Neural crest cell (in vitro differentiated cells): ENCODE measurements around the gene MPZL1. TPM values are rescaled to one million over a fixed set of nuclear protein-coding genes. Genes with fewer than 3 reads are reported as not detected.
A peak's percentile ranks its signal among the peaks of the same experiment; 100 is the strongest.

ENCODE experiments used
- DNase-seq: peaks from one replicate; pipeline ENCODE4 v3.0.0; 2021; ENCODE audit warnings: low read depth, mixed read lengths, low spot score
- H3K27ac Mint-ChIP-seq: one replicate; pipeline ENCODE4 v1.8.0; 2021; ENCODE audit warnings: mild to moderate bottlenecking, mixed read lengths; ENCODE audit not compliant: unreplicated experiment
- H3K27me3 Mint-ChIP-seq: 2 replicates; pipeline ENCODE4 v1.8.0; 2021; ENCODE audit warnings: low read depth, mild to moderate bottlenecking, mixed read lengths
- H3K36me3 Mint-ChIP-seq: 2 replicates; pipeline ENCODE4 v1.8.0; 2021; ENCODE audit warnings: low read depth, mild to moderate bottlenecking, mixed read lengths
- H3K4me1 Mint-ChIP-seq: 2 replicates; pipeline ENCODE4 v1.8.0; 2021; ENCODE audit warnings: mixed read lengths
- H3K4me3 Mint-ChIP-seq: one replicate; pipeline ENCODE4 v1.8.0; 2021; ENCODE audit warnings: mild to moderate bottlenecking, mixed read lengths
- H3K9me3 Mint-ChIP-seq: 2 replicates; pipeline ENCODE4 v1.8.0; 2021; ENCODE audit warnings: mixed read lengths
- CTCF ChIP-seq: fragments of 200-600 bp; sonication (generic); conservative IDR thresholded peaks from 2 replicates; pipeline ENCODE4 v1.5.0; 2021; ENCODE audit warnings: antibody characterized with exemption, mild to moderate bottlenecking
- long read RNA-seq: library from polyadenylated mRNA; unstranded; transcript quantifications from one replicate; pipeline ENCODE4 v2.0.0, GENCODE V29; 2020
- total RNA-seq: library from RNA; stranded (reverse); gene quantifications from 2 replicates; pipeline ENCODE4 v1.2.1, GENCODE V29; 2021

The MPZL1 gene
- total RNA-seq: 113 and 114 TPM in 2 replicates
- long read RNA-seq, full-length matches to known transcripts: 4 of 41 reads
- long read RNA-seq, partial matches to known transcripts: 36 of 41 reads
- long read RNA-seq, other reads (novel, unspliced or antisense): 1 of 41 reads

- TF ChIP-seq CTCF: no peak
- H3K4me1 Mint-ChIP-seq: peaks cover 54% of the 10 kb centered on the region
- peak within 1 kb of the TSS; percentile 59 for H3K27ac Mint-ChIP-seq
- peak; percentile 99 for DNase-seq
- peaks cover 4% of the 10 kb centered on the region for H3K27me3 Mint-ChIP-seq
- no peaks in the 10 kb centered on the region for H3K9me3 Mint-ChIP-seq
- peak within 1 kb of the TSS; percentile 89 for H3K4me3 Mint-ChIP-seq
- H3K36me3 Mint-ChIP-seq: peaks cover 7% of the 10 kb centered on the region
Measured at GRCh38 chr1:167721617-167722151, at the start of gene MPZL1. Gene MPZL1 (plus strand): TSS chr1:167721982. CDS start chr1:167722152, 170 bp downstream.

GRCh38 chr1:167672831-167673230, 49.0 kb upstream of the MPZL1 start:
- Mint-ChIP-seq H3K36me3 (no peaks in the 10 kb centered on the region), H3K9me3 (no peaks in the 10 kb centered on the region), H3K4me1 (peaks cover 22% of the 10 kb centered on the region), H3K4me3 (no peak overlapping the region), H3K27ac (no peak overlapping the region), H3K27me3 (no peaks in the 10 kb centered on the region)
- TF ChIP-seq CTCF: no peak
- DNase-seq: no peak

GRCh38 chr1:167673265-167673664, 48.5 kb upstream of the MPZL1 start:
- Mint-ChIP-seq H3K36me3 (no peaks in the 10 kb centered on the region), H3K27ac (no peak overlapping the region), H3K4me3 (no peak overlapping the region), H3K27me3 (no peaks in the 10 kb centered on the region), H3K9me3 (no peaks in the 10 kb centered on the region), H3K4me1 (peaks cover 22% of the 10 kb centered on the region)
- no peak for DNase-seq
- TF ChIP-seq CTCF: no peak

GRCh38 chr1:167674156-167674555, 47.6 kb upstream of the MPZL1 start:
- TF ChIP-seq CTCF: no peak
- no peak for DNase-seq
- Mint-ChIP-seq H3K36me3 (no peaks in the 10 kb centered on the region), H3K9me3 (no peaks in the 10 kb centered on the region), H3K4me3 (no peak overlapping the region), H3K27me3 (no peaks in the 10 kb centered on the region), H3K27ac (no peak overlapping the region), H3K4me1 (peaks cover 17% of the 10 kb centered on the region)

DNA sequence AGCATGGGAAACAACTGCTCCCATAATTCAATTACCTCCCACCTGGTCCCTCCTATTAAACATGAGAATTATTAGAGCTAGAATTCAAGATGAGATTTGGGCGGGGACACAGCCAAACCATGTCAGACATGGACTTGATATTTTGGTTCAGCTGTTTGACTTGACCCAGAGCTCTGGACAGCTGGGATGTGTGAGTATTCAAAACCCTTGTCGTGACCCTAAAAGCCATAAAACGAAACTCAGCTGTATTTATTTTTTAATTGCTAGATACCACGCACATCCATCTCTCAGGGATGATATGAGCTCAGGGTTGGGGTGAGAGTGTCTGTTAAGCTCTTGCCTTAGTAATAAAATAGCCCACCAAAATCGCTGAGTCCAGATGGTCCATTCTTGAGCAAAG, 46.3 kb upstream of the MPZL1 start:
- Mint-ChIP-seq H3K9me3 (no peaks in the 10 kb centered on the region), H3K4me1 (peaks cover 17% of the 10 kb centered on the region), H3K36me3 (no peaks in the 10 kb centered on the region), H3K4me3 (no peak overlapping the region), H3K27ac (no peak overlapping the region), H3K27me3 (no peaks in the 10 kb centered on the region)
- no peak for DNase-seq
- TF ChIP-seq CTCF: no peak
